HFFc6 (cell line): ENCODE data around the gene HSPA12B. TPM values are rescaled to one million over a fixed set of nuclear protein-coding genes. Genes with fewer than 3 reads are reported as not detected.
A peak's percentile ranks its signal among the peaks of the same experiment; 100 is the strongest.

Experiments used
- DNase-seq: peaks from one replicate; pipeline ENCODE4 v3.0.0-alpha.2; 2018
- H3K27ac Mint-ChIP-seq: 2 replicates; pipeline ENCODE4 v1.8.0; 2020; ENCODE audit warnings: mild to moderate bottlenecking, mixed read lengths
- H3K27me3 Mint-ChIP-seq: 2 replicates; pipeline ENCODE4 v1.8.0; 2021; ENCODE audit warnings: mild to moderate bottlenecking, moderate library complexity, mixed read lengths; ENCODE audit not compliant: insufficient read depth
- H3K36me3 Mint-ChIP-seq: 2 replicates; pipeline ENCODE4 v1.8.0; 2021; ENCODE audit warnings: low read depth, mixed read lengths
- H3K4me1 Mint-ChIP-seq: 2 replicates; pipeline ENCODE4 v1.8.0; 2020; ENCODE audit warnings: low read depth, mixed read lengths
- H3K4me3 Mint-ChIP-seq: 2 replicates; pipeline ENCODE4 v1.8.0; 2020; ENCODE audit warnings: mild to moderate bottlenecking, moderate library complexity, mixed read lengths
- H3K9me3 Mint-ChIP-seq: 2 replicates; pipeline ENCODE4 v1.8.0; 2020; ENCODE audit warnings: mild to moderate bottlenecking, mixed read lengths
- total RNA-seq, 6 experiments: library from RNA; stranded (reverse); fragmentation: NEBNext Ultra II Directional; extraction: Animal tissue kit (Norgen Biotek cat#: 25700); gene quantifications; 2 replicates in 1 of 6; 3 replicates in 5 of 6; pipeline ENCODE4 v1.2.3, GENCODE V29; 2021
- TF ChIP-seq, protein P1 (sequence below): fragments of 200-600 bp; sonication (generic); IDR thresholded peaks from 2 replicates; pipeline ENCODE4 v1.5.0; 2021; ENCODE audit warnings: antibody characterized with exemption, mild to moderate bottlenecking

HSPA12B gene
- total RNA-seq, 6 experiments from 2014 or later, result not detected

DNA sequence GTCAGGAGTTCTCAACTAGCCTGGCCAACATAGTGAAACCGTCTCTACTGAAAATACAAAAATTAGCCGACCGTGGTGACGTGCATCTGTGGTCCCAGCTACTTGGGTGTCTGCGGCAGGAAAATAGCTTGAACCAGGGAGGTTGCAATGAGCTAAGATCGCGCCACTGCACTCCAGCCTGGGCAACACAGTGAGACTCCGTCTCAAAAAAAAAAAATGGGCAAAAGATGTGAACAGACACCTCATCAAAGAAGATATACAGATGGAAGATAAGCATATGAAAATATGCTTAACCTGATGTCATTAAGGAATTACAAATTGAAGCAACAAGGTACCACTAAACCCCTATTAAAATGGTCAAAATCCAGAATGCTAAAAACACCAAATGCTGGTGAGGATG is 9.2 kb upstream of the HSPA12B start:
- Mint-ChIP-seq H3K4me3 (no peak overlapping the region), H3K27ac (no peak overlapping the region), H3K27me3 (peaks cover 11% of the 10 kb centered on the region), H3K9me3 (no peaks in the 10 kb centered on the region), H3K36me3 (no peaks in the 10 kb centered on the region), H3K4me1 (peaks cover 15% of the 10 kb centered on the region)
- TF ChIP-seq, protein P1, sequence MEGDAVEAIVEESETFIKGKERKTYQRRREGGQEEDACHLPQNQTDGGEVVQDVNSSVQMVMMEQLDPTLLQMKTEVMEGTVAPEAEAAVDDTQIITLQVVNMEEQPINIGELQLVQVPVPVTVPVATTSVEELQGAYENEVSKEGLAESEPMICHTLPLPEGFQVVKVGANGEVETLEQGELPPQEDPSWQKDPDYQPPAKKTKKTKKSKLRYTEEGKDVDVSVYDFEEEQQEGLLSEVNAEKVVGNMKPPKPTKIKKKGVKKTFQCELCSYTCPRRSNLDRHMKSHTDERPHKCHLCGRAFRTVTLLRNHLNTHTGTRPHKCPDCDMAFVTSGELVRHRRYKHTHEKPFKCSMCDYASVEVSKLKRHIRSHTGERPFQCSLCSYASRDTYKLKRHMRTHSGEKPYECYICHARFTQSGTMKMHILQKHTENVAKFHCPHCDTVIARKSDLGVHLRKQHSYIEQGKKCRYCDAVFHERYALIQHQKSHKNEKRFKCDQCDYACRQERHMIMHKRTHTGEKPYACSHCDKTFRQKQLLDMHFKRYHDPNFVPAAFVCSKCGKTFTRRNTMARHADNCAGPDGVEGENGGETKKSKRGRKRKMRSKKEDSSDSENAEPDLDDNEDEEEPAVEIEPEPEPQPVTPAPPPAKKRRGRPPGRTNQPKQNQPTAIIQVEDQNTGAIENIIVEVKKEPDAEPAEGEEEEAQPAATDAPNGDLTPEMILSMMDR, result no peak
- DNase-seq, result no peak

DNA sequence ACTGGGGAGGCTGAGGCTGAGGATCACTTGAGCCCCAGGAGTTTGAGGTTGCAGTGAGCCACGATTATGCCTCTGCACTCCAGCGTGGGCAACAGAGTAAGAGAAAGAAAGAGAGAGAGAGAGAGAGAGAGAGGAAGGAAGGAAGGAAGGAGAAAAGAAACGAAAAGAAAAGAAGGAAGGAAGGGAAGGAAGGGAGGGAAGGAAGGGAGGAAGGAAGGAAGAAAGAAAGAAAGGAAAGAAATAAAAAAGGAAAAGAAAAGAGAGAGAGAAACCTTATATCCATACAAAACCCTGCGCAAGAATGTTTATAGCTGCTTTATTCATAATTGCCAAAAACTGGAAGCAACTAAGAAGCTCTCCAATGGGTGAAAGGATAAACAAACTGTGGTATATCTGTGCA is 8.1 kb upstream of the HSPA12B start:
- Mint-ChIP-seq H3K4me1 (peaks cover 16% of the 10 kb centered on the region), H3K36me3 (no peaks in the 10 kb centered on the region), H3K27me3 (peaks cover 12% of the 10 kb centered on the region), H3K9me3 (no peaks in the 10 kb centered on the region), H3K27ac (no peak overlapping the region), H3K4me3 (no peak overlapping the region)
- TF ChIP-seq, protein P1, result no peak
- no peak for DNase-seq

DNA sequence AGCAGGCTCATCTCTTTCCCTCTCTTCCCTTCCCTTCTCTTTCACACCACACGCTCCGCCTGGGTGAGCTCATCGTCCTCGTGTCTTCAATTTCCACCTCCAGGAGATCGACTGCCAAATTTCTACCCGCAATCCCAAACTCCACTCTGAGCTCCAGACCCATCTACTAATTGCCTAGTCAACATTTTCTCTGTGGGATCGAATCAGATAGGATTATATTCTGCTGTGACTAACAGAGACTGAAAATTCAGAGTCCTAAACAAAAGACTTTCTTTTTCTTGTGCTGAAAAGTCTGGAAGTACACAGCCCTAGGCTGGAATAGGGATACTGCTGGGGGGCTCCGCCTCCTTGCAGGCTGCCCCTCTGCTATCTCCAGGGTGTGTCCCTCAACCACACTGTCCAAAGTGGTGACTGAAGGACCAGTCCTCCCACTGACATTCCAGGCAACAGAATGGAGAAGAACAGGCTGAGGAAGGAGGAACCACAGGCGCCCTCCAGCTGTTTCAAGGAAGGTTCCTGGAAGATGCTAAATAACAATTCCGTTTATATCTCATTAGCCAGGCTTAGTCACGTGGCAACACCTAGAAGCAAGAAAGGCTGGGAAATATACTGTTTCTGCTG is 5.0 kb upstream of the HSPA12B start:
- Mint-ChIP-seq H3K27ac (no peak overlapping the region; the same call in 1 of the 2 replicates), H3K36me3 (no peaks in the 10 kb centered on the region), H3K27me3 (peaks cover 25% of the 10 kb centered on the region), H3K9me3 (no peaks in the 10 kb centered on the region), H3K4me3 (peak overlapping the region; percentile 73), H3K4me1 (peaks cover 16% of the 10 kb centered on the region)
- peak; percentile 18 for DNase-seq
- TF ChIP-seq, protein P1, result no peak

DNA sequence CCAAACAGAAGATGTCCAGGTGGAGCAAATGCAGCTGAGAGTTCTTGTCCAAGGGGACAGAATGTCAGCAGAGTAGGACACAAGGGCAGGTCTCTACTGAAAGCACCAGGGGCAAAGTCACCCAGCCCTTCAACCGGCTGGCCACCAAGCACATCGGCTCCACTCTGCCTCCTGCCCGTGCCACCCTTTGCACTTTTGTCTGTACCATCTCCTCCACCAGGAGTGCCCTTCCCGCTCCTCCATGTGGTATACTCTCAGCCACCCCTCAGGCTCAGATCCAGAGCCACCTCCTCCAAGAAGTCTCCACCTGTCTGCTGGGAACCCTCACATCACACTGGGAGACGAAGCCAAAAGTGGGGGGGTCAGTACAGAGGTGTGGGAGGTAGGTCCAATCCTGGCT is 4.1 kb upstream of the HSPA12B start:
- no peak for DNase-seq
- Mint-ChIP-seq H3K27me3 (peaks cover 31% of the 10 kb centered on the region), H3K27ac (no peak overlapping the region), H3K4me3 (no peak overlapping the region), H3K36me3 (no peaks in the 10 kb centered on the region), H3K4me1 (peaks cover 16% of the 10 kb centered on the region), H3K9me3 (no peaks in the 10 kb centered on the region)
- TF ChIP-seq, protein P1, result no peak

DNA sequence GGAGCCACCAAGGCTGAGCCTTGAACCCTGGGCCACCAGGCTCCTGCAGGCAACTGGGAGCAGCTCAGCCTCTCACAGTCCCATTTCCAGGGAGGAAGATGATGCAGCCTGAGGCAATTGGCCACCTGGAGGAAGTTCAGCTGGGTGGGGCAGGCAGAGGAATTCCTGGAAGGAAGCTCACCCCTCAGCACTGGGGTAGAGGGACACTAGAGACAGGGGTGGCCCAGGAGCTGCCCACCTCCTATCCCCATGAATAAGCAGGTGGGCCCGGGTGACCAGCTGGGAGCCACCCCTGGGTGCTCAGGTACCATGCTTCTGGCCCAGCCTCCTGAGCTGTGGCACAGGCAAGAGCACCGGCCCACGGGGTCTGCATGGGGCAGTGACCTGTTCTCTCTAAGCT is 3.6 kb upstream of the HSPA12B start:
- Mint-ChIP-seq H3K4me3 (no peak overlapping the region), H3K27ac (no peak overlapping the region), H3K36me3 (no peaks in the 10 kb centered on the region), H3K27me3 (peaks cover 36% of the 10 kb centered on the region), H3K4me1 (peaks cover 16% of the 10 kb centered on the region), H3K9me3 (no peaks in the 10 kb centered on the region)
- TF ChIP-seq, protein P1, result no peak
- DNase-seq, result no peak
